Tibial artery (tissue), 4 donors: Measurements from ENCODE around the gene VIPR1.
"Not testable (repeated sequence)": the region's sequence is repeated elsewhere in the genome, so short reads cannot be mapped to it uniquely, and the experiment has no call there.

ENCODE experiments used
- DNase-seq, 2 donors: peaks; one replicate each; pipeline ENCODE4 v3.0.0-alpha.2; 2019
- H3K27ac ChIP-seq, 2 donors: fragments of 200-600 bp; sonication (generic) in 1 of 2; 1 replicate in 1 of 2; 2 replicates in 1 of 2; pipeline ENCODE4 v1.5.1; 2018 to 2019; ENCODE audit warnings: mild to moderate bottlenecking in 1 of 2
- H3K27me3 ChIP-seq, 2 donors: fragments of 200-600 bp; sonication (generic) in 1 of 2; one replicate each; pipeline versions ENCODE4 v1.5.1 to v1.6.0; 2016 to 2019
- H3K36me3 ChIP-seq, 3 donors: fragments of 200-600 bp; sonication (generic) in 2 of 3; one replicate each; pipeline ENCODE4 v1.5.1; 2016 to 2019; ENCODE audit warnings: mild to moderate bottlenecking in 2 of 3
- H3K4me1 ChIP-seq, 4 donors: fragments of 200-600 bp; sonication (generic) in 2 of 4; 1 replicate in 3 of 4; 2 replicates in 1 of 4; pipeline ENCODE4 v1.5.1; 2016 to 2019
- H3K4me3 ChIP-seq, 2 donors: fragments of 200-600 bp; sonication (generic) in 1 of 2; 1 replicate in 1 of 2; 2 replicates in 1 of 2; pipeline ENCODE4 v1.5.1; 2018 to 2019; ENCODE audit warnings: mild to moderate bottlenecking in 2 of 2
- H3K9me3 ChIP-seq, 3 donors: fragments of 200-600 bp; sonication (generic) in 1 of 3; one replicate each; pipeline ENCODE4 v1.5.1; 2016 to 2019
- CTCF ChIP-seq, 2 experiments: fragments of 200-600 bp in 1 of 2; fragments of 450-650 bp in 1 of 2; IDR thresholded peaks; one replicate each; pipeline ENCODE4 v1.5.1; 2017 to 2019; ENCODE audit warnings: antibody characterized with exemption in 2 of 2, mild to moderate bottlenecking in 1 of 2, moderate library complexity in 1 of 2
- intact Hi-C: fragments of 100-400 bp; cut with DNase I; formaldehyde crosslinking; loops from one replicate; pipeline ENCODE4 v1.15.0; 2023; ENCODE audit warnings: low total_unique reads

Gene VIPR1

GRCh38 chr3:42550250-42550649, 47.8 kb downstream of the VIPR1 start:
- no peak for TF ChIP-seq CTCF (IDR thresholded peaks at IDR 0.05)
- DNase-seq, result no peak
- Histone ChIP-seq H3K4me3 (no peak overlapping the region), H3K27ac (no peak overlapping the region), H3K4me1 (peaks cover 0 to 38% (median 23%) of the 10 kb centered on the region in 4 donors), H3K36me3 (peaks cover 24 to 54% (median 45%) of the 10 kb centered on the region in 3 donors), H3K27me3 (no peaks in the 10 kb centered on the region), H3K9me3 (no peaks in the 10 kb centered on the region)
- intact Hi-C loops, result no loop called here

- Histone ChIP-seq H3K27ac (no peak overlapping the region), H3K4me3 (no peak overlapping the region), H3K36me3 (peaks cover 48 to 80% (median 70%) of the 10 kb centered on the region in 3 donors), H3K9me3 (no peaks in the 10 kb centered on the region), H3K4me1 (peaks cover 0 to 13% (median 2%) of the 10 kb centered on the region in 4 donors), H3K27me3 (no peaks in the 10 kb centered on the region)
- intact Hi-C loops, result no loop called here
- DNase-seq, result no peak
- TF ChIP-seq CTCF (IDR thresholded peaks at IDR 0.05), result no peak
These were observed 50.4 kb downstream of the VIPR1 start for GRCh38 chr3:42552830-42553229.

- intact Hi-C loops, result no loop called here
- Histone ChIP-seq H3K4me1 (peaks cover 0 to 11% (median 2%) of the 10 kb centered on the region in 4 donors), H3K36me3 (peaks cover 68 to 92% (median 81%) of the 10 kb centered on the region in 3 donors), H3K4me3 (no peak overlapping the region), H3K27ac (no peak overlapping the region), H3K9me3 (no peaks in the 10 kb centered on the region), H3K27me3 (no peaks in the 10 kb centered on the region)
- no peak for DNase-seq
- TF ChIP-seq CTCF (IDR thresholded peaks at IDR 0.05), result no peak
These were observed 53.7 kb downstream of the VIPR1 start for GRCh38 chr3:42556089-42556632.

GRCh38 chr3:42556817-42557216, 54.4 kb downstream of the VIPR1 start:
- H3K4me3 ChIP-seq, H3K4me1 ChIP-seq, H3K9me3 ChIP-seq, H3K27me3 ChIP-seq, DNase-seq, intact Hi-C loops, H3K27ac ChIP-seq: not testable (repeated sequence)
- peaks cover 72 to 99% (median 87%) of the 10 kb centered on the region in 3 donors for H3K36me3 ChIP-seq

- no peaks in the 10 kb centered on the region for H3K27me3 ChIP-seq
- H3K27ac ChIP-seq, result no peak overlapping the region
- no peak overlapping the region for H3K4me3 ChIP-seq
- intact Hi-C loops, result no loop called here
- H3K4me1 ChIP-seq, result no peaks in the 10 kb centered on the region
- peaks cover 73 to 99% (median 95%) of the 10 kb centered on the region in 3 donors for H3K36me3 ChIP-seq
- TF ChIP-seq CTCF (IDR thresholded peaks at IDR 0.05), result no peak
- H3K9me3 ChIP-seq, result no peaks in the 10 kb centered on the region
- no peak for DNase-seq
These were observed 55.4 kb downstream of the VIPR1 start for GRCh38 chr3:42557854-42558253.

- no peak for DNase-seq
These were observed 59.8 kb downstream of the VIPR1 start for GRCh38 chr3:42562047-42562907.

More at GRCh38 chr3:42562047-42562907, 59.8 kb downstream of the VIPR1 start:
- H3K27ac ChIP-seq, result no peak overlapping the region
- no peak for TF ChIP-seq CTCF (IDR thresholded peaks at IDR 0.05)
- no peaks in the 10 kb centered on the region for H3K27me3 ChIP-seq
- H3K4me1 ChIP-seq, result no peaks in the 10 kb centered on the region
- peaks cover 57 to 98% (median 82%) of the 10 kb centered on the region in 3 donors for H3K36me3 ChIP-seq
- H3K4me3 ChIP-seq, result no peak overlapping the region
- intact Hi-C loops, result no loop called here
- H3K9me3 ChIP-seq, result no peaks in the 10 kb centered on the region
